MCF 10A (cell line): ENCODE data around the gene SFRP5. TPM values are rescaled to one million over a fixed set of nuclear protein-coding genes. Genes with fewer than 3 reads are reported as not detected.

Source experiments
- BruUV-seq: library from RNA; stranded (reverse); fragments of 400-500 nt; replicated peaks from 2 replicates; lab custom pipeline; 2021; lab: Mats Ljungman, UMichigan
- CTCF ChIA-PET: fragments of 300-600 bp; sonication (Branson Sonifier 250); formaldehyde crosslinking; extraction: SDS; loops from one replicate; lab custom pipeline; 2021; ENCODE audit warnings: antibody characterized with exemption, inconsistent platforms; lab: Yijun Ruan, JAX
- POLR2A ChIA-PET: fragments of 300-600, 350-650 bp; sonication (Branson Sonifier 250); formaldehyde crosslinking; extraction: SDS; loops from one replicate; lab custom pipeline; 2020; ENCODE audit warnings: antibody characterized with exemption, inconsistent platforms; lab: Yijun Ruan, JAX
- DNase-seq: peaks from one replicate; pipeline ENCODE4 v3.0.0-alpha.2; 2018; ENCODE audit not compliant: unreplicated experiment
- H3K27ac Mint-ChIP-seq: one replicate; pipeline ENCODE4 v1.8.0; 2022; ENCODE audit warnings: mild to moderate bottlenecking, low read depth, mixed read lengths; ENCODE audit not compliant: unreplicated experiment
- H3K27me3 Mint-ChIP-seq: one replicate; pipeline ENCODE4 v1.8.0; 2022; ENCODE audit warnings: mixed read lengths; ENCODE audit not compliant: insufficient read depth, unreplicated experiment
- H3K36me3 Mint-ChIP-seq: one replicate; pipeline ENCODE4 v1.8.0; 2022; ENCODE audit warnings: mild to moderate bottlenecking, moderate library complexity, mixed read lengths; ENCODE audit not compliant: insufficient read depth, unreplicated experiment
- H3K4me1 Mint-ChIP-seq: one replicate; pipeline ENCODE4 v1.8.0; 2022; ENCODE audit warnings: mixed read lengths; ENCODE audit not compliant: insufficient read depth, unreplicated experiment
- H3K4me3 Mint-ChIP-seq: one replicate; pipeline ENCODE4 v1.8.0; 2022; ENCODE audit warnings: mild to moderate bottlenecking, moderate library complexity, mixed read lengths; ENCODE audit not compliant: unreplicated experiment
- H3K9me3 Mint-ChIP-seq: one replicate; pipeline ENCODE4 v1.8.0; 2022; ENCODE audit warnings: mixed read lengths; ENCODE audit not compliant: unreplicated experiment
- intact Hi-C: fragments of 100-400 bp; cut with micrococcal nuclease; formaldehyde crosslinking; loops from 2 replicates; pipeline ENCODE4 v1.14.1; 2022
- total RNA-seq: library from RNA; stranded (reverse); gene quantifications from 2 replicates; pipeline ENCODE4 v1.2.3, GENCODE V29; 2022
- TF ChIP-seq, protein P1 (sequence below): fragments of 200-600 bp; IDR thresholded peaks from one replicate; pipeline ENCODE4 v1.8.0; 2022; ENCODE audit warnings: antibody characterized with exemption, mild to moderate bottlenecking; ENCODE audit not compliant: unreplicated experiment

The SFRP5 gene
- total RNA-seq, 1 experiment from 2014 or later = not detected

DNA sequence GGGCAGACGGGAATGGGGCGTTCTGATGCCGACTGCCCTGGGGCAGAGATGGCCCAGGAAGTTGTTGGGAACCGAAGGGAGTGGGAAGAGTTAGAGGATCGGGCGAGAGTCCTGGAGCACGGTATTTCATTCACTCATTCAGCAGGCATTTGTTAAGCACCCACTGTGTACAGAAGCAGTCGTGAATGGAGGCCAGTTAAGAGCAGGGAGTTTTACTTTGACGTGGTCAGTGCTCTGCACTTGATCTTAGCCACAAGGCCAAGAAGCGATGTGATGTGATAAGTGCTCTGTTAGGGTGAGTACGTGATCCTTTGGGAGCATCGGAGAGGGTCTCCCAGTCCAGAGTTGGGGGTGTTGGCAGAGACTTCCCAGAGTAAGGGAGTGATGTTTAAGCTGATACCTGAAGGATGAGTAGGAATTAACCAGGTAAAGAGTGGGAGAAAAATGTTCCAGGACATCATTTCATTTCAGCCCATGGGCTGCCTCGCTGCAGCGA, 34.0 kb downstream of the SFRP5 start:
- ChIA-PET POLR2A (interaction anchor here (0.7 to 0.9 kb wide), 2 partner anchors 9 to 51 kb away, joined by 3 read pairs; partner anchors contain the start of gene AVPI1), CTCF (interaction anchor here (0.6 kb wide), 1 partner anchor 36 kb away, joined by 3 read pairs; no protein-coding TSS in a partner anchor)
- intact Hi-C loops = no loop called here
- TF ChIP-seq, protein P1, sequence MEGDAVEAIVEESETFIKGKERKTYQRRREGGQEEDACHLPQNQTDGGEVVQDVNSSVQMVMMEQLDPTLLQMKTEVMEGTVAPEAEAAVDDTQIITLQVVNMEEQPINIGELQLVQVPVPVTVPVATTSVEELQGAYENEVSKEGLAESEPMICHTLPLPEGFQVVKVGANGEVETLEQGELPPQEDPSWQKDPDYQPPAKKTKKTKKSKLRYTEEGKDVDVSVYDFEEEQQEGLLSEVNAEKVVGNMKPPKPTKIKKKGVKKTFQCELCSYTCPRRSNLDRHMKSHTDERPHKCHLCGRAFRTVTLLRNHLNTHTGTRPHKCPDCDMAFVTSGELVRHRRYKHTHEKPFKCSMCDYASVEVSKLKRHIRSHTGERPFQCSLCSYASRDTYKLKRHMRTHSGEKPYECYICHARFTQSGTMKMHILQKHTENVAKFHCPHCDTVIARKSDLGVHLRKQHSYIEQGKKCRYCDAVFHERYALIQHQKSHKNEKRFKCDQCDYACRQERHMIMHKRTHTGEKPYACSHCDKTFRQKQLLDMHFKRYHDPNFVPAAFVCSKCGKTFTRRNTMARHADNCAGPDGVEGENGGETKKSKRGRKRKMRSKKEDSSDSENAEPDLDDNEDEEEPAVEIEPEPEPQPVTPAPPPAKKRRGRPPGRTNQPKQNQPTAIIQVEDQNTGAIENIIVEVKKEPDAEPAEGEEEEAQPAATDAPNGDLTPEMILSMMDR = no peak
- peaks cover 31% of the 10 kb centered on the region for H3K4me1 Mint-ChIP-seq
- H3K27ac Mint-ChIP-seq = peak overlapping the region; percentile 89
- no peaks in the 10 kb centered on the region for H3K27me3 Mint-ChIP-seq
- peak overlapping the region; percentile 82 for H3K4me3 Mint-ChIP-seq
- DNase-seq = no peak
- no TSS peak for BruUV-seq
- peaks cover 38% of the 10 kb centered on the region for H3K36me3 Mint-ChIP-seq
- no peaks in the 10 kb centered on the region for H3K9me3 Mint-ChIP-seq

DNA sequence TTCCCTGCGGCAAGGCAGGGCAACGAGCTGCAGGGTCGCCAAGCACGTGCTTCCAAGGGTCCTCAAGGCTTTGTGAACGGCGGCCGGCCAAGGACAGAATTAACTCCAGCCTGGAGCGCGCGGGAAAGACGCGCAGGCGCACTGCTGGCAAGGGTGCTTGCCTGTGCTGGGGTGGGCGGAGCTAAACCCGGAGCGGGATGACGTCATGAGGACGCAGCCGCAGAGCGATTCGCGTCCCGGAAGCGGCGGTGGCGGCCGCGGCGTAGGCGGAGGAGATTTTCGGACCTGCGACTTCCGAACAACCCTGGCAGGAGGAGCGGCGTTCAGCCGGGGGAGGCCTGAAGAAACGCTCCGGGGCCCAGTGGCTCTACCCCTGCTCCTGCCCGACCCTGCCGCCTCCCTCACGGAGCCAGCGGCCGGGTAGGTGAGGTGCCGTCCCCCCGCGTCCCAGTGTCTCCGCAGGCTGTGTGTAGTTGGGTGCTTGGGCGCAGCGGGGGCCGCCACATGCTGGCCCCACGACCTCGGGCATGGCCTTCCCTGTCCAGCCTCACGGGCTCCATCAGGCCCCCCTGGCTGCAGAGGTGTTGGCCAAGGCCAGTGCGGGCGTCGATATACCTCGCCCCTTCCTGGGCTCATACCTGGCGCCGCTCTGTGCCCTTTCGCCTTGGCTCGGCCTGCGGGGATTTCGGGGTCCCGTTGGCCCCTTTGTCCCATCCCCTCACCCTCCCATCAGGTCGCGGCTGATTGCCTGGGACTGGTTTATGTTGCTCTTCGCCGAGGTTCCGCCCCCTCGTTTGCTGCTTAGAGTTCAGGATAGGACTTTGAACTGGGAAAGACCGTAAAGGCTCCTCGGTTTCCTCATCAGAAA, 34.7 kb downstream of the SFRP5 start, which contains the start of gene ZFYVE27:
Gene ZFYVE27, plus strand, starts transcription at position 227 of the 868 bp plus-strand sequence. CDS start 1,350 bp downstream, outside the sequence.
- DNase-seq = peak; percentile 93
- no peaks in the 10 kb centered on the region for H3K9me3 Mint-ChIP-seq
- peak within 1 kb of the TSS; percentile 82 for H3K4me3 Mint-ChIP-seq
- CTCF ChIA-PET = interaction anchor here (1.0 to 15.8 kb wide), 5 partner anchors 11 to 61 kb away, joined by 3 to 847 read pairs (median 20); partner anchors contain the start of genes AVPI1 and MARVELD1
- peaks cover 38% of the 10 kb centered on the region for H3K36me3 Mint-ChIP-seq
- peak within 1 kb of the TSS; percentile 89 for H3K27ac Mint-ChIP-seq
- no peaks in the 10 kb centered on the region for H3K27me3 Mint-ChIP-seq
- TF ChIP-seq, protein P1 = no peak
- BruUV-seq = TSS peak; percentile 31
- POLR2A ChIA-PET = interaction anchor here (0.6 to 15.6 kb wide), 35 partner anchors 8 to 1884 kb away, joined by 3 to 539 read pairs (median 3); partner anchors contain the start of genes ANKRD2, AVPI1, GOT1 and MARVELD1
- intact Hi-C loops = no loop called here
- H3K4me1 Mint-ChIP-seq = peaks cover 27% of the 10 kb centered on the region

DNA sequence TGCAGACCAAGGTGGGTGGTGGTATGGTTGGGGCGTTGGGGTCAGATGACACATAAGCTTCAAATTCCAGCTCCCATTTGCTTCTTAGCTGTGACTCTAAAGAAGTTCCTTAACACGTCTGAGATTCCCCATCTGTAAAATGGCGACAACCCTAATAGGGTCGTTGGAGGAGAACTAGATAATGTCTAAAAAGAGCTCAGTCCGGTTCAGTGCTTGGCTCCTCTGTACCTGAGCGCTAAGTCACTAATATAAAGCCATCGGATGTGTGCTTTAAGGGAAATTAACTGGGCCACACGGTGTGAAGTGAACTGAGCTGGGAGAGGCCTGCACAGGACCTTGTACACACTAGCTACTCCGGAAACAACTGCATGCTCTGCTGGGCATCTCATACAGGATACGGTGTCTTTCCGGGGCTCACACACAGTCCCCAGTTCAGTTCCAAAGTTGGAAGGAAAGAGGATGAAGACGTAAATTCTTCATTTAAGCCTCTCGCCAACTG, 35.3 kb downstream of the SFRP5 start:
- ChIA-PET POLR2A (interaction anchor here (0.5 to 15.6 kb wide), 34 partner anchors 9 to 1884 kb away, joined by 3 to 539 read pairs (median 3); partner anchors contain the start of genes ANKRD2, AVPI1, GOT1 and MARVELD1), CTCF (interaction anchor here (0.6 to 15.8 kb wide), 9 partner anchors 10 to 684 kb away, joined by 3 to 847 read pairs (median 5); partner anchors contain the start of genes AVPI1 and MARVELD1)
- Mint-ChIP-seq H3K4me1 (peaks cover 24% of the 10 kb centered on the region), H3K36me3 (peaks cover 38% of the 10 kb centered on the region), H3K9me3 (no peaks in the 10 kb centered on the region), H3K27ac (peak overlapping the region; percentile 89), H3K4me3 (peak overlapping the region; percentile 82), H3K27me3 (no peaks in the 10 kb centered on the region)
- DNase-seq = no peak
- BruUV-seq = TSS peak; percentile 72
- intact Hi-C loops = no loop called here
- TF ChIP-seq, protein P1 = no peak
